Pancreas (tissue), 10 donors: Measurements from ENCODE around the gene SART3. TPM values are rescaled to one million over a fixed set of nuclear protein-coding genes. Genes with fewer than 3 reads are reported as not detected.

ENCODE experiments used
- ATAC-seq, 4 donors: fragments of 200-7000 bp; cut with Tn5 transposase; one replicate each; pipeline versions ENCODE4 v1.8.0 to v1.9.1; 2020; ENCODE audit warnings: mild to moderate bottlenecking in 4 of 4, moderate library complexity in 4 of 4
- DNase-seq, 6 donors: peaks; one replicate each; pipeline ENCODE4 v3.0.0-alpha.2; 2020
- FAIRE-seq: peaks from 2 replicates; lab custom pipeline; 2012; peaks lifted over from hg19 to GRCh38; lab: Jason Lieb, UNC
- H3K27ac ChIP-seq, 4 donors: fragments of 200-600 bp; sonication (generic); 1 replicate in 3 of 4; 2 replicates in 1 of 4; pipeline versions ENCODE4 v1.5.0 to v1.8.0; 2020
- H3K27me3 ChIP-seq, 4 donors: fragments of 200-600 bp; one replicate each; pipeline ENCODE4 v1.8.0; 2021
- H3K36me3 ChIP-seq, 3 donors: fragments of 200-600 bp; sonication (generic) in 1 of 3; one replicate each; pipeline versions ENCODE4 v1.5.0 to v1.8.0; 2020 to 2021
- H3K4me1 ChIP-seq, 3 donors: fragments of 200-600 bp; one replicate each; pipeline ENCODE4 v1.8.0; 2021
- H3K4me3 ChIP-seq, 4 donors: fragments of 200-600 bp; sonication (generic) in 2 of 4; one replicate each; pipeline versions ENCODE4 v1.5.0 to v1.8.0; 2020 to 2021
- H3K9me3 ChIP-seq, 4 donors: fragments of 200-600 bp; one replicate each; pipeline ENCODE4 v1.8.0; 2021
- CTCF ChIP-seq, 4 donors: fragments of 200-600 bp; sonication (generic) in 3 of 4; IDR thresholded peaks; one replicate each; pipeline versions ENCODE4 v1.5.0 to v1.8.0; 2021; ENCODE audit warnings: antibody characterized with exemption in 4 of 4
- WGBS, 2 donors: extraction: QIAGEN DNeasy Blood & Tissue Kit; methylation state at CpG; one replicate each; pipeline ENCODE4 v1.1.7; 2013; 5-methylcytosine and 5-hydroxymethylcytosine counted together
- intact Hi-C, 3 donors: fragments of 100-400 bp; cut with DNase I; formaldehyde crosslinking; loops; one replicate each; pipeline versions ENCODE4 v1.11.1 to v1.14.2; 2022
- polyA plus RNA-seq, 2 donors: library from polyadenylated mRNA; stranded (reverse); fragments of 200-250 nt; gene quantifications; one replicate each; pipeline ENCODE4 v1.2.3, GENCODE V29; 2013
- total RNA-seq, 6 donors: library from RNA; stranded (reverse); fragmentation: NEBNext Ultra II Directional in 4 of 6; extraction: Animal tissue kit (Norgen Biotek cat#: 25700) in 4 of 6; gene quantifications; one replicate each; pipeline versions ENCODE4 v1.2.1 to v1.2.4, GENCODE V29; 2021 to 2023
- donor health status: healthy with polysubstance abuse.
- donor health status: DM: no; HTN: no; CAD: no; lungs with moderate emphysema.
- donor health status: DM: no; HTN: no; CAD: no.
- donor health status: control.
- donor health status: control.
- donor health status: Bipolar disorder and iron deficiency.
- donor health status: DM: yes; HTN: yes; CAD: no.
- donor health status: DM: no; HTN: no; CAD: no.
- donor health status: DM: no; HTN: no; CAD: no.
- donor health status: DM: yes; HTN: yes; CAD: no.

SART3 gene
- total and polyA plus RNA-seq, 8 donors = 13.9 to 23.4 (median 16.7) TPM

GRCh38 chr12:108525681-108526080 lies 35.3 kb downstream of the SART3 start:
- Histone ChIP-seq H3K27ac (no peak overlapping the region), H3K9me3 (no peaks in the 10 kb centered on the region), H3K36me3 (peaks cover 5 to 90% (median 44%) of the 10 kb centered on the region in 3 donors), H3K27me3 (no peaks in the 10 kb centered on the region), H3K4me1 (no peaks in the 10 kb centered on the region), H3K4me3 (no peak overlapping the region)
- no peak for DNase-seq
- TF ChIP-seq CTCF (IDR thresholded peaks at IDR 0.05) = no peak
- intact Hi-C loops = no loop called here
- FAIRE-seq = no peak
- WGBS, 2 donors = 82 to 84% methylated on average over 5 of the region's 5 CpGs
- ATAC-seq = no peak

DNA sequence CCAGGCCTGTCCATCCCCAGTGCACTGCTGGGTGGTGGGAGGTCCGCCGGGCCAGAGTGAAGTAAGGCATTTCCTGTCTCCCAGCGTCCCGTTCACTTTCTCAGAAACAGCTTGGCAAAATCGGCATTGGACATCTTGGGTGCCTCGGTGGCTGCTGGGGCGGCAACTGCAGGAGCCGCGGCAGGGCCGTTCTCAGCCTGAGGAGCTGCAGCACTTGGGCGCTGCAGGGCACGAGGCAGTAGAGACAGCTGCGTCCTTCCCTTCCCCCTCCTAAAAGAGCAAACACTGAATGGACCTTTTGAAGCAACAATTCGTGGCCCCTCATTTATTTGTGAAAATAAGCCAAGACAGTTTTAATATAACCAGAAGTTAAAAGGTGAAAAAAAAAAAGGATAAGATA lies 37.6 kb downstream of the SART3 start:
- no peak for TF ChIP-seq CTCF (IDR thresholded peaks at IDR 0.05)
- no peak overlapping the region for H3K27ac ChIP-seq
- ATAC-seq = no peak
- DNase-seq = no peak
- peaks cover 5 to 88% (median 46%) of the 10 kb centered on the region in 3 donors for H3K36me3 ChIP-seq
- intact Hi-C loops = no loop called here
- 84 to 87% methylated on average over 14 of the region's 14 CpGs for WGBS, 2 donors
- no peaks in the 10 kb centered on the region for H3K4me1 ChIP-seq
- no peaks in the 10 kb centered on the region for H3K27me3 ChIP-seq
- H3K9me3 ChIP-seq = no peaks in the 10 kb centered on the region
- no peak overlapping the region for H3K4me3 ChIP-seq
- FAIRE-seq = no peak

DNA sequence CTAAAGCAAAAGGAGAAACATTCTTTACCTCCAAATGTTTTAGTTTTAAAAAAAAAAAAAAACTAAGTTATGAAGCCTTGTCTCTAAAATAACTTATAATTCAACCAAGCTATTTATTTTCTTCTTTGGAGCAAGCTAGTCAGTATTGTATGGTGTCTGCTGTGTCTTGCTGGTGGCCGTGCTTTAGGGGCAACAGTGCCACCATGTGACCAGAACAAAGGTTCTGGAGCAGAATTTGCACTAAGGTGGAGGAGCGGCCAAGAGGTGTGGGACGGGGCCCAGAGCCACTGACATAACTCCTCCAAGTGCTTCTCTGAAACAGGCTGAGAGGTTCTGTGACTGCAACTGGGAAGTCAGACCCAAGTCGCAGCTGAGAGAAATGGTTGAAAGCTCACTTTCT lies 41.4 kb downstream of the SART3 start:
- no peak for ATAC-seq
- TF ChIP-seq CTCF (IDR thresholded peaks at IDR 0.05) = no peak
- no peak overlapping the region for H3K27ac ChIP-seq
- no peak for FAIRE-seq
- H3K4me3 ChIP-seq = no peak overlapping the region
- peaks cover 0 to 8% (median 0%) of the 10 kb centered on the region in 3 donors for H3K4me1 ChIP-seq
- DNase-seq = no peak
- H3K27me3 ChIP-seq = no peaks in the 10 kb centered on the region
- WGBS, 2 donors = 53 to 68% methylated on average over 4 of the region's 4 CpGs
- no peaks in the 10 kb centered on the region for H3K9me3 ChIP-seq
- intact Hi-C loops = no loop called here
- peaks cover 5 to 55% (median 33%) of the 10 kb centered on the region in 3 donors for H3K36me3 ChIP-seq

GRCh38 chr12:108518716-108519496 lies 42.1 kb downstream of the SART3 start:
- Histone ChIP-seq H3K9me3 (no peaks in the 10 kb centered on the region), H3K4me1 (peaks cover 0 to 8% (median 0%) of the 10 kb centered on the region in 3 donors), H3K27me3 (no peaks in the 10 kb centered on the region), H3K4me3 (no peak overlapping the region), H3K27ac (no peak overlapping the region), H3K36me3 (peaks cover 5 to 48% (median 27%) of the 10 kb centered on the region in 3 donors)
- intact Hi-C loops = no loop called here
- ATAC-seq (no peak), DNase-seq (peak in 2 of 6 donors; percentile 24 to 67), FAIRE-seq (no peak)
- WGBS, 2 donors = 89 to 92% methylated on average over 39 of the region's 39 CpGs
- no peak for TF ChIP-seq CTCF (IDR thresholded peaks at IDR 0.05)
